ENCODE measurements around the gene TRIM17. TPM values are rescaled to one million over a fixed set of nuclear protein-coding genes. Genes with fewer than 3 reads are reported as not detected.

The TRIM17 gene
- total RNA-seq, 2 experiments from 2014 or later, result 0.73 to 0.96 TPM

- H3K4me3 ChIP-seq (ENCODE audit: low read length), result no peak overlapping the region
- Mint-ChIP-seq H3K36me3 (ENCODE audit: low read depth) (no peaks in the 10 kb centered on the region), H3K9me3 (no peaks in the 10 kb centered on the region), H3K4me3 (no peak overlapping the region), H3K4me1 (ENCODE audit: low read depth) (no peaks in the 10 kb centered on the region), H3K27ac (no peak overlapping the region), H3K27me3 (peaks cover 34% of the 10 kb centered on the region)
- DNase-seq (no peak), ATAC-seq (ENCODE audit: poor library complexity) (no peak)
- POLR2A ChIA-PET, result no interaction called here
- H3K27me3 ChIP-seq (ENCODE audit: control insufficient read depth in 1 of 2, insufficient read depth in 2 of 2, low read length in 2 of 2), result peaks cover 10 to 12% of the 10 kb centered on the region in 2 experiments
- CTCF ChIA-PET, result no interaction called here
- no peak overlapping the region for H3K27ac ChIP-seq (ENCODE audit: low read depth in 1 of 2, low read length in 2 of 2)
- H3K4me1 ChIP-seq (ENCODE audit: insufficient read depth, low read length), result no peaks in the 10 kb centered on the region
- intact Hi-C loops (cut with DNase I, micrococcal nuclease), result no loop called here
- H3K9me3 ChIP-seq (ENCODE audit: control insufficient read depth in 1 of 2, insufficient read depth in 1 of 2, low read length in 2 of 2), result peaks cover 0 to 3% of the 10 kb centered on the region in 2 experiments
- H3K36me3 ChIP-seq (ENCODE audit: insufficient read depth, low read length), result no peaks in the 10 kb centered on the region
- no peak for TF ChIP-seq CTCF (IDR thresholded peaks at IDR 0.05)
Measured at GRCh38 chr1:228430243-228430642, 13.6 kb upstream of the TRIM17 start.

GRCh38 chr1:228429698-228430097, 13.0 kb upstream of the TRIM17 start:
- Histone ChIP-seq H3K27ac (ENCODE audit: low read depth in 1 of 2, low read length in 2 of 2) (no peak overlapping the region), H3K4me3 (ENCODE audit: low read length) (no peak overlapping the region), H3K4me1 (ENCODE audit: insufficient read depth, low read length) (no peaks in the 10 kb centered on the region), H3K36me3 (ENCODE audit: insufficient read depth, low read length) (no peaks in the 10 kb centered on the region), H3K27me3 (ENCODE audit: control insufficient read depth in 1 of 2, insufficient read depth in 2 of 2, low read length in 2 of 2) (peaks cover 6 to 10% of the 10 kb centered on the region in 2 experiments), H3K9me3 (ENCODE audit: control insufficient read depth in 1 of 2, insufficient read depth in 1 of 2, low read length in 2 of 2) (peaks cover 0 to 8% of the 10 kb centered on the region in 2 experiments)
- H3K27ac Mint-ChIP-seq, result no peak overlapping the region
- H3K4me1 Mint-ChIP-seq (ENCODE audit: low read depth), result no peaks in the 10 kb centered on the region
- H3K36me3 Mint-ChIP-seq (ENCODE audit: low read depth), result no peaks in the 10 kb centered on the region
- no peak for TF ChIP-seq CTCF (IDR thresholded peaks at IDR 0.05)
- H3K4me3 Mint-ChIP-seq, result no peak overlapping the region
- ATAC-seq (ENCODE audit: poor library complexity) (no peak), DNase-seq (no peak)
- H3K9me3 Mint-ChIP-seq, result no peaks in the 10 kb centered on the region
- peaks cover 29% of the 10 kb centered on the region for H3K27me3 Mint-ChIP-seq
- intact Hi-C loops (cut with DNase I, micrococcal nuclease), result no loop called here
- ChIA-PET CTCF (no interaction called here), POLR2A (no interaction called here)

- intact Hi-C loops (cut with DNase I, micrococcal nuclease), result no loop called here
- H3K4me3 ChIP-seq (ENCODE audit: low read length), result no peak overlapping the region
- Mint-ChIP-seq H3K27me3 (peaks cover 27% of the 10 kb centered on the region), H3K9me3 (no peaks in the 10 kb centered on the region), H3K36me3 (ENCODE audit: low read depth) (no peaks in the 10 kb centered on the region), H3K4me3 (no peak overlapping the region), H3K27ac (no peak overlapping the region), H3K4me1 (ENCODE audit: low read depth) (no peaks in the 10 kb centered on the region)
- H3K4me1 ChIP-seq (ENCODE audit: insufficient read depth, low read length), result no peaks in the 10 kb centered on the region
- H3K27me3 ChIP-seq (ENCODE audit: control insufficient read depth in 1 of 2, insufficient read depth in 2 of 2, low read length in 2 of 2), result peaks cover 2 to 12% of the 10 kb centered on the region in 2 experiments
- POLR2A ChIA-PET, result no interaction called here
- no peak overlapping the region for H3K27ac ChIP-seq (ENCODE audit: low read depth in 1 of 2, low read length in 2 of 2)
- no peak for ATAC-seq (ENCODE audit: poor library complexity)
- TF ChIP-seq CTCF (IDR thresholded peaks at IDR 0.05), result no peak
- peaks cover 0 to 9% of the 10 kb centered on the region in 2 experiments for H3K9me3 ChIP-seq (ENCODE audit: control insufficient read depth in 1 of 2, insufficient read depth in 1 of 2, low read length in 2 of 2)
- no peaks in the 10 kb centered on the region for H3K36me3 ChIP-seq (ENCODE audit: insufficient read depth, low read length)
- no peak for DNase-seq
- CTCF ChIA-PET, result no interaction called here
Measured at GRCh38 chr1:228429007-228429406, 12.3 kb upstream of the TRIM17 start.

All from CD4-positive, alpha-beta T cell (primary cell).